Measurements from ENCODE around the gene DLST.
"Not testable (repeated sequence)": the region's sequence is repeated elsewhere in the genome, so short reads cannot be mapped to it uniquely, and the experiment has no call there.

The DLST gene

GRCh38 chr14:74917646-74918081 lies 35.9 kb downstream of the DLST start:
- DNase-seq (ENCODE audit: low spot score): no peak

DNA sequence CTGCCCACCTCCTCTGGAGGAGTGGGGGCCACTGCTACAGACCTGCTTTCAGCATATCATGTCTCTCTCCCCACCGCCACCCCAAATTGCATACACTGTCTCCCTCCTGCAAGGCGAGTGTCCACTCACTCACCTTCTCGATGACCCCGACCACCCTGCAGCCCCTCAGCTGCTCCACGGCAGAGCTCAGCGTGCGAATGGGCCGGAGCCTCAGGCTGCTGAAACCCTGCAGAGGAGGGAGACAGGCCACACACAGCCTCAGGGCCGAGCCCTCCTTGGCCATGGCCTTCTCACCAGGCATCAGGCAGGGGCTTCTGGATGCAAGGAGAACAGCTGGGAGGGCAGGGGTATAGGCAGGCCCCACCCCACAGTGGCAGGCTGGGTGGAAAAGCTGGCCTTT lies 36.7 kb downstream of the DLST start:
- no peak for DNase-seq (ENCODE audit: low spot score)

DNA sequence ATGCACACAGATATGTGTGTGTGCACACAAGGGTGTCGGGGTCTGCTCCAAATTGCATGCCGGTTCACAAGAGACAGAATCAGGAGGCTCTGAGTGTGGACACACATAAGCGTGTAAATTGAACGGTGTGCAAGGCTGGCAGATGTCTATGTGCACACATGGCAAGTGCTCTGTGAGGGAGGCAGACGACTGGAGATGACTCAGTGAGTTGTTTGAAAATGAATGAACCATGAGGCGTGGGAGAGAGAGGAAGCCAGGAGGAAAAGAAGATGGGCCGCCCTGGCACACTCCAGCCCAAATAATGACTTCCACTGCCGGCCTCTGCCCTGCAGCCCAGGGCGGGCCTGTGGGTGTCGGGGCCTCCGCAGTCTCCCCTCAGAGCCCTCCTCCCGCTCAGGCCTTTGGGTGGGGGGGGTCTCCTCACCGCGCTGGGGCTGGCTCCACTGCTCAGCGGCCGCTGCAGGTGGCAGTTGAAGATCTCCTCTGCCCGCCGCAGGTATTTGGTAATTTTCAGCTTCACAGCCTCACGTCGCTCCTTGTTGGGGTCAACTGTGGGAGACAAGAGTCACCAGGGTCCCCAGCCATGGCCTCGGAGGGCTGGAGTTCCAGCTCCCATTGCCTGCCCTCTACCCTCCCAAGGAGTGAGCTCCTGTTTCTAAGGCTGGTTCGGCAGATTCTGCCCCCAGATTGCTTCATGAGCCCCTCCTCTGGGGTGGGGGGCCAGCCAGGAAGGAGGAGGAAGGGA lies 37.9 kb downstream of the DLST start:
- DNase-seq (ENCODE audit: low spot score): no peak

DNA sequence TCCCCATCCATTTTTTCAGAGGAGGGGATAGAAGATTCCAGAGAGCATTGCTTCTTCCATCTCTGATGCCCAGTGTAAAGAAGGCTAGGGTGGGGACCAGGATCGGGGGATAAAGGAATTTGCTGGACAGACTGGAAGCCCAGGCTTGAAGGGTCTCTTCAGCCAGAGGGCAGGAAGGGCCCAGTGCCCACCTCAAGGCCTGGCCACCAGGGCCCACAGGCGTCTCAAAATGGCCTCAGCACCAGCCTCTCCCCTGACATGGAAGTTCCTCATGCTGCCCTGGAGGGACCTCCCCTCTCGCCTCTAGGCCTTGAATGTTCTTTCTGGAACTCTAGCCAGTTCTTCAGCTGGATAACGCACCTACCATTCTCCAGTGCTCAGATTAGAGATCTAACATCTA lies 38.6 kb downstream of the DLST start:
- DNase-seq (ENCODE audit: low spot score): no peak

DNA sequence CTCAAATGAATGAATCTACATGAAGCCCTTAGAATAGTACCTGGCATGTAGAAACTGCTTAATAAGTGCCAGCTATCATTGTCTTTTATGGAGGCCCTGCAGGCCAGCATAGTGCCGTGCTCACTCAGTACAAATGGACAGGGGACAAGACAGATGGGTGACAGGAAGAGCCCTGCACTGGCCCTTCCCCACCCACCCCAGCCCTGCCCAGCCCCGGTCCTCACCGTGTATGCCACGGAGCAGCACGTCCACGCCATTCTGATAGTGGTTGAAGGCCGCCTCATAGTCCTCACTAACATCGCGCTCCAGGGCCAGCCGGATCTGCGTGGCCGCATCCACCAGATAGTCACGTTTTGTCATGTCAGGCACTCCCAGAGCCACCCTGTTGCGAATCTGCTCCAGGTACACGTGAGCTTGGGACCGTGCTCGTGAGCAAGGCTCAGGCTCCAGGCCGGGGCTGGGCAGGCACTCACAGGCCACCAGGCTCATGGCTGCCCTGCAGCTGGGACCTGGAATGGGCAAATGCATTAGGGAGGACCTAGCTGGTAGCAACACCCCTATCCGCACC lies 39.4 kb downstream of the DLST start:
- DNase-seq (ENCODE audit: low spot score): no peak

- no peak for DNase-seq (ENCODE audit: low spot score)
Observed at GRCh38 chr14:74921987-74922751, 40.5 kb downstream of the DLST start.

- DNase-seq (ENCODE audit: low spot score): peak; percentile 99
Observed at GRCh38 chr14:74922752-74923401, 41.2 kb downstream of the DLST start, which contains the start of gene RPS6KL1. RPS6KL1 (minus strand) TSS chr14:74923260; CDS start chr14:74921541, 1,719 bp downstream.

DNA sequence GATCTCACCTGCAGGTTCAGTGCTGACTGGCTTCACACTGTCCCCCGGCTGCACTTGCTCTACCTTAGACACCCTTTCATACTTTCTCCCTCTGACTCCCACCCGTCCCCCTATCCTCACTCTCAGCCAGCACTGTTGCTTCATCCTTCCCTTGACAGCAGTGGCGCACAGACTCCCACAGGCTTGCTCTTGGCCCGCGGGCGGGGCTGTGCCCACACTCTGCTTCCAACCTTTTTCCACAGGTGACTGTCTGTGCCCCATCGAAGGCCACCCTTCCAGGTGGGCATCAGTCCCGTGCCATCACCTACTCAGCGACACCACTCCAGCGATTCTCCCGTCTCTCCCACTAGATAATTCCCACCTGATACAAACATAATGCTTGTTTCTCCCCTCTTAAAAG lies 42.3 kb downstream of the DLST start:
- DNase-seq (ENCODE audit: low spot score): no peak

DNA sequence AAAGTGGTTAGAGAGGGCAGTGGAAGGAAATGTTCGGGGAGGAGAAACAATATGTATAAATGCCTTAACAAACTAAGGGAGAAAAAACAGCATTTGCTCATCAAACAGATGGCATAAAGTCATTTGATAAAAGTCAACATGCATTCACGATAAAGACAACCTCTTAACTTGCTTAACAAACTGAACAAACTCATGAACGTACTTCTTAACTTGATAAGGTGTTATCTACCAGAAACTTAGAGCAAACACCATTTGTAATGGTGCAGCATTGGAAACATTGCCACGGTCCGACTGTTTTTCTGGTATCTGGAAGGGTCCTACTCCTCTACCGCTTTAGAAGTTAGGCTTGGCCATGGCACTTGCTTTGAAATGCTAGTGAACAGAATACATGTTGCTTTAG lies 45.5 kb downstream of the DLST start:
- no peak for DNase-seq (ENCODE audit: low spot score)

GRCh38 chr14:74929242-74929641 lies 47.5 kb downstream of the DLST start:
- DNase-seq (ENCODE audit: low spot score): no peak

GRCh38 chr14:74931744-74932143 lies 50.0 kb downstream of the DLST start:
- not testable (repeated sequence) for DNase-seq (ENCODE audit: low spot score)

- DNase-seq (ENCODE audit: low spot score): no peak
Observed at GRCh38 chr14:74932401-74932901, 50.7 kb downstream of the DLST start.

DNA sequence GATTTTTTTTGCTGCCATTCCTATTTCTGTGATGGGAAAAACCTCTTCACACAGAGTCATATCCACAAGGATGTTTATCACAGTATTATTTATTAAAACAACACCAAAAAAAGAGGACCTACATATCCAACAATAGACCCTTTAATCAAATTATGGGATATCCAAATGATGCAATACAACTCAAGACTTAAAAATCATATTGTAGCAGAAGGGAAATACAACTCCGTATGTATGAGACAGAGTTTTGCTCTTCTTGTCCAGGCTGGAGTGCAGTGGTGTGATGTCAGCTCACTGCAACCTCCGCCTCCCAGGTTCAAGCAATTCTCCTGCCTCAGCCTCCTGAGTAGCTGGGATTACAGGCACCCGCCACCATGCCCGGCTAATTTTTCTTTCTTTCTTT lies 51.2 kb downstream of the DLST start:
- not testable (repeated sequence) for DNase-seq (ENCODE audit: low spot score)

DNA sequence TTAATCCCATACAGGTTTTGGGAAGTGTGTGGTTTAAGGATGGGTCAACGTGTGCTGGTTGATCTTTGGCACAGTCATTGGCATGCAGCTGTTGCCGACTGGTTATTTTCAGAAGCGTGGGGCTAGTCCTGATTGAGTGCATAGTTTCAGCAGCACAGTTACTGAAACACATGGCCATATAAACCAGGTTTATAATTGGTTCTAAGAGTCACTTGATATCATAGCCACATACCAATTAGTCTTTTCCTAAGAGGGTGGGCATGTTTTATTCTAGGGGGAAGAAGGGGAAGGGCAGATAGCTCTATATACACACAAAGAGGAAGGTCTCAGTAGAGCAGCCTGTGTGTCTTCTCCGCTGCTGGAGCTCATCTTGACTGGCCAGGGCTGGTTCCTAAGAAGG lies 52.3 kb downstream of the DLST start:
- DNase-seq (ENCODE audit: low spot score): no peak

- DNase-seq (ENCODE audit: low spot score): no peak
Observed at GRCh38 chr14:74934476-74935359, 53.0 kb downstream of the DLST start.

DNA sequence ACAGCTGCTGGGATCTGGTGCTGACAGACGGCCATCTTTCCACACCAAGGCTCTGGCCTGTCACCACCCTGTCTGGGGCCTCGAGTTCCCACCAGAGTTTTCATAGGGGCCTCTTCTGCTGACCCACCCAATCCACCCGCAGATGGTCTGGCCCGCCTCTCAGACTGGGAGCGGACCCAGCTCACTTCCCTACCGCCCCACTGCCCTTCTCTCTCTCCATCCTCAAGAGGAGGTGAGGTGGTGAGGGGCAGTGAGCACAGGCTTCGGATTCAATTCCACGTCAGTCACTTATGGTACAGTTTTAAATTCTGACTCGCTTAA lies 53.6 kb downstream of the DLST start:
- no peak for DNase-seq (ENCODE audit: low spot score)

DNA sequence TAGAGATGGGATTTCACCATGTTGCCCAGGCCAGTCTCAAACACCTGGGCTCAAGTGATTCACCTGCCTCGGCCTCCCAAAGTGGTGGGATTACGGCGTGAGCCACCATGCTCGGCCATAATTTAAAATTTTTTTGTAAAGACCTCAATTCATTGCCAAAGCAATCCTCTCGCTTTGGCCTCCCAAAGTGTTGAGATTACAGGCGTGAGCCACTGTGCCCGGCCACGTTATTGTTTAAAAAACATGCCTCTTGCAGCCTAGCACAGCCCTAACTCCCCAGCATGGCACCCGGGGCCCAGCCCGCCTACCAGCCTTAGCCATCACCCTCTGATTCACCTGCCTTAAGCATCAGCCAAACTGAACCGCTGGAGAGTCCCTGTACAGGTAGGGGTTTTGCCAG lies 54.4 kb downstream of the DLST start:
- no peak for DNase-seq (ENCODE audit: low spot score)

DNA sequence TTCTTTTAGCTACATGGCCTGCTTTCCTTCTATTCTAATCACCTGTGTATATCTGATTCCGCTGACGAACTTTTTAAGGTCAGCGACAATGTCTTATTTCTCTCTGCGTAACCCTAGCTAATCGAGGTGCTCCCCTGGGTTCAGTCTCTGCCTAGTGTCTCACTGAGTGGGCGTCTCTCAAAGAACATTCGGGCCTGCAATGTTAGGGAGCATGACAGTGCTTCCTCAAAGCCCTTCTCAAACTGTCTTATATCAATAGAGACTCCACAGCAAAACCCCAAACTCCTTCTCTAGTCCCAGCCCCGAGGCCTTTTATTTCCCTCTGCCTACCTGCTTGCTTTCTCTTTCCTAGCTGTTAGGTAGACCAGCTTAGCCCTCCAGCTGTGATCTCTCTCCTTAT lies 55.0 kb downstream of the DLST start:
- no peak for DNase-seq (ENCODE audit: low spot score)

GRCh38 chr14:74937171-74937570 lies 55.5 kb downstream of the DLST start:
- DNase-seq (ENCODE audit: low spot score): no peak

DNA sequence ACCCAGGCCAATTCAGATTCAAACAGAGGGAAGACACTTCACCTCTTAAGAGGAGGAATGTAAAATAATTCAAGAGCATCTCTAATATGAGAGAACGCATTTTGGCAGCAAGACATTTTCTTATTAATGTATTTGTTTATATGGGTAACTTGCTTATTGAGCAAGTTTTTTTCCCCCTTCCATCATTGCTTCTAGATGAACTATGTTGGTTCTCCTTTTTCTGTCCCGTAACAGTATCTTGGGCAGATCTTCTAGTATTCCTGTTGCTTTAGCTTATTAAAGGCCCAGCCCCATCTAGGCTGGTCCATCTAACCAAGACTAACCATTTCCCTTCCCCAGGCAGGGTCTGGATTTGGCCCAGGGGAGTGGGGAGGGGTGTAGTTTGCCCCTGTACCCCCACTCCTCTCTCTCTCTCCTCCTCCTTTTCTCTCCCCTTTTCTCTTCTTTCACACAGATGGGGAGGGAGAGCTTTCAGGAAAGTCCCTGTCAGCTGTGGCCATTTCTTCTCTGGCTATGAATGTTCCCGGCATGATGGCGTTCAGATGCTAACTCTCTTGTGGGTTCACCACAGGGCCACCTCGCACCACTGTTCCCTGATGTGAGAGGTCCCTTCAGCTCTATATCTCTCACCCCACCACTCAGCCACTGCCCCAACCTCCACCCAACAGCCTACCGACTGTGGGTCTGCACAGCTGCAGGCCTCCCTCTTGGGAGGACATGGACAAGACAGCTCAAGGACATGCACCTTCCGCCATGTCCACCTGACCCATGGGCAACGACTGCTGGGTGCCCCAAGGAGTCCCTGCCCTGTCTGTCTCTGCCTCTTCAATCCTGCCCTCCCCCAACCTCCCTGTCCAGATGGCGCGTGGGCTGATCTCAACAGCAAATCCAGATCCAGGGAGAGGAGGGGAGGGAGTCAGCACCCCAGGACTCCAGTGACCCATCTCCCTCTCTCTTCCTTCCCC lies 57.1 kb downstream of the DLST start:
- DNase-seq (ENCODE audit: low spot score): no peak

Data from D341Med (cell line).